HG03521 (cell line): ENCODE data around the gene ZNHIT3.
"Not testable (repeated sequence)": the region's sequence is repeated elsewhere in the genome, so short reads cannot be mapped to it uniquely, and the experiment has no call there.

Experiments
- ATAC-seq: cut with Tn5 transposase; IDR thresholded peaks from one replicate; pipeline ENCODE4 v1.9.1; 2021; ENCODE audit warnings: mild to moderate bottlenecking, moderate library complexity; ENCODE audit not compliant: unreplicated experiment

Gene ZNHIT3

GRCh38 chr17:36486204-36487194 is at the start of gene ZNHIT3:
ZNHIT3 (plus strand) TSS chr17:36486681; CDS start chr17:36486700, 19 bp downstream.
- peak; percentile 93 for ATAC-seq

- ATAC-seq, result not testable (repeated sequence)
Observed at GRCh38 chr17:36441792-36442191, 44.7 kb upstream of the ZNHIT3 start.

- no peak for ATAC-seq
Observed at GRCh38 chr17:36443777-36444176, 42.7 kb upstream of the ZNHIT3 start.

- not testable (repeated sequence) for ATAC-seq
Observed at GRCh38 chr17:36449997-36450396, 36.5 kb upstream of the ZNHIT3 start.

- not testable (repeated sequence) for ATAC-seq
Observed at GRCh38 chr17:36452888-36453287, 33.6 kb upstream of the ZNHIT3 start.

GRCh38 chr17:36457701-36458100 is 28.8 kb upstream of the ZNHIT3 start:
- not testable (repeated sequence) for ATAC-seq

- ATAC-seq, result no peak
Observed at GRCh38 chr17:36459045-36459444, 27.4 kb upstream of the ZNHIT3 start.

- ATAC-seq, result no peak
Observed at GRCh38 chr17:36459601-36460000, 26.9 kb upstream of the ZNHIT3 start.

GRCh38 chr17:36460265-36460937 is 26.1 kb upstream of the ZNHIT3 start:
- ATAC-seq, result no peak

- ATAC-seq, result no peak
Observed at GRCh38 chr17:36461330-36462110, 25.0 kb upstream of the ZNHIT3 start.

- ATAC-seq, result peak; percentile 56
Observed at GRCh38 chr17:36463916-36464764, 22.3 kb upstream of the ZNHIT3 start.

- no peak for ATAC-seq
Observed at GRCh38 chr17:36464765-36465088, 21.8 kb upstream of the ZNHIT3 start.

- no peak for ATAC-seq
Observed at GRCh38 chr17:36468903-36469635, 17.4 kb upstream of the ZNHIT3 start.

- ATAC-seq, result no peak
Observed at GRCh38 chr17:36469733-36470132, 16.7 kb upstream of the ZNHIT3 start.

- ATAC-seq, result no peak
Observed at GRCh38 chr17:36470499-36470898, 16.0 kb upstream of the ZNHIT3 start.

- no peak for ATAC-seq
Observed at GRCh38 chr17:36474571-36474970, 11.9 kb upstream of the ZNHIT3 start.

- no peak for ATAC-seq
Observed at GRCh38 chr17:36475346-36475970, 11.0 kb upstream of the ZNHIT3 start.

GRCh38 chr17:36481829-36482228 is 4.7 kb upstream of the ZNHIT3 start:
- ATAC-seq, result no peak
